Fibroblast of gingiva (primary cell): ENCODE measurements around the gene MICA.
"Not testable (repeated sequence)": the region's sequence is repeated elsewhere in the genome, so short reads cannot be mapped to it uniquely, and the experiment has no call there.

ENCODE experiments used
- DNase-seq: peaks from one replicate; pipeline ENCODE4 v3.0.0-alpha.2; 2011; ENCODE audit warnings: low read depth

MICA gene

GRCh38 chr6:31403283-31404060 is at the start of gene MICA:
MICA (plus strand) TSS chr6:31403595; CDS start chr6:31403633, 38 bp downstream.
- peak; percentile 78 for DNase-seq

GRCh38 chr6:31354158-31354863 is 49.1 kb upstream of the MICA start:
- DNase-seq: no peak

GRCh38 chr6:31354864-31355582 is 48.4 kb upstream of the MICA start:
- DNase-seq: no peak

- DNase-seq: no peak
Observed at GRCh38 chr6:31355583-31355948, 47.8 kb upstream of the MICA start.

- no peak for DNase-seq
Observed at GRCh38 chr6:31356216-31356945, 47.0 kb upstream of the MICA start.

- peak; percentile 57 for DNase-seq
Observed at GRCh38 chr6:31356946-31357466, 46.4 kb upstream of the MICA start, which contains the start of gene HLA-B. HLA-B (minus strand) TSS chr6:31357179; CDS start chr6:31357158, 21 bp downstream.

- DNase-seq: no peak
Observed at GRCh38 chr6:31357886-31358285, 45.5 kb upstream of the MICA start.

- no peak for DNase-seq
Observed at GRCh38 chr6:31358302-31358701, 45.1 kb upstream of the MICA start.

- no peak for DNase-seq
Observed at GRCh38 chr6:31359581-31359980, 43.8 kb upstream of the MICA start.

GRCh38 chr6:31362751-31363150 is 40.6 kb upstream of the MICA start:
- DNase-seq: no peak

GRCh38 chr6:31363811-31364210 is 39.6 kb upstream of the MICA start:
- no peak for DNase-seq

- no peak for DNase-seq
Observed at GRCh38 chr6:31365864-31366263, 37.5 kb upstream of the MICA start.

GRCh38 chr6:31366693-31367470 is 36.5 kb upstream of the MICA start:
- DNase-seq: peak; percentile 75

GRCh38 chr6:31368461-31368860 is 34.9 kb upstream of the MICA start:
- DNase-seq: no peak

- not testable (repeated sequence) for DNase-seq
Observed at GRCh38 chr6:31374118-31374517, 29.3 kb upstream of the MICA start.

- DNase-seq: no peak
Observed at GRCh38 chr6:31375699-31376098, 27.7 kb upstream of the MICA start.

- no peak for DNase-seq
Observed at GRCh38 chr6:31377029-31377428, 26.4 kb upstream of the MICA start.

GRCh38 chr6:31378062-31378720 is 25.2 kb upstream of the MICA start:
- no peak for DNase-seq

GRCh38 chr6:31378721-31379103 is 24.7 kb upstream of the MICA start:
- DNase-seq: no peak

GRCh38 chr6:31379850-31380249 is 23.5 kb upstream of the MICA start:
- DNase-seq: no peak

GRCh38 chr6:31381666-31382065 is 21.7 kb upstream of the MICA start:
- DNase-seq: no peak
